Stimulated activated CD4-positive, alpha-beta T cell treated with anti-CD3 and anti-CD28 coated beads, Interleukin-15, amount 100 ng/mL, for 48 hours (primary cell): ENCODE data around the gene SGCA.

ENCODE experiments used
- DNase-seq, 2 donors: peaks; one replicate each; pipeline ENCODE4 v3.0.0-alpha.2; 2020; ENCODE audit warnings: low read depth in 2 of 2

The SGCA gene

DNA sequence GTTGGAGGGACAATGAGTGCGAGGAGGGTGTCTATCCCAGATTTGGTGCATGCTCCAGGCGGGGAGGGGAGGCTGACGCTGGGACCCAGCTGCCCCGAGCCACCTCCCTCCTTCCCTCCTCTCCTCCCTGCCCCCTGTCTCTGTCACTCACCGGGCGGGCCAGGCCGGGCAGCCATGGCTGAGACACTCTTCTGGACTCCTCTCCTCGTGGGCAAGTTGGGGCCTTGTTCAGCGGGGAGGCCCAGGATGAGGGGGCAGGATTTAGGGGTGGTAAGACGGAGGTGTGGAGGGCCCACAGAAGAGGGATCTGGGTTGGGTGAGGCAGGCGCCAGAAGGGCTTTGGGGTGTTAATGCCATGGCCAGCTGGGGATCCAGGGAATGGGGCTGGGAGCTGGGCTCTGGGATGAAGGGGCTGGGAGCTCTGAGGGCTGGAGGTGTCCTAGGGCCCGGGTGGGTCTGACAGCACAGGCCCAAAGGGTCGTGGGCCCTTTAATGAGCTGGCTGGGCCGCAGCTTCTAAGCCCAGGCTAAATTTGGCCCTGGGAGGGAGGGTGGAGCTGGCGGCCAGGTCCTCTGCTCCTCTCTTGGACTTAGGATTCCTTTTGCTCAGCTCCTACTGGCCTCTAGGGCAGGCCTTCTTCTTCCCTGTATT, at the start of gene SGCA:
Gene SGCA (plus strand): TSS at position 139 of the 651 bp plus-strand sequence. CDS start 36 bp downstream, at position 175.
- no peak for DNase-seq

DNA sequence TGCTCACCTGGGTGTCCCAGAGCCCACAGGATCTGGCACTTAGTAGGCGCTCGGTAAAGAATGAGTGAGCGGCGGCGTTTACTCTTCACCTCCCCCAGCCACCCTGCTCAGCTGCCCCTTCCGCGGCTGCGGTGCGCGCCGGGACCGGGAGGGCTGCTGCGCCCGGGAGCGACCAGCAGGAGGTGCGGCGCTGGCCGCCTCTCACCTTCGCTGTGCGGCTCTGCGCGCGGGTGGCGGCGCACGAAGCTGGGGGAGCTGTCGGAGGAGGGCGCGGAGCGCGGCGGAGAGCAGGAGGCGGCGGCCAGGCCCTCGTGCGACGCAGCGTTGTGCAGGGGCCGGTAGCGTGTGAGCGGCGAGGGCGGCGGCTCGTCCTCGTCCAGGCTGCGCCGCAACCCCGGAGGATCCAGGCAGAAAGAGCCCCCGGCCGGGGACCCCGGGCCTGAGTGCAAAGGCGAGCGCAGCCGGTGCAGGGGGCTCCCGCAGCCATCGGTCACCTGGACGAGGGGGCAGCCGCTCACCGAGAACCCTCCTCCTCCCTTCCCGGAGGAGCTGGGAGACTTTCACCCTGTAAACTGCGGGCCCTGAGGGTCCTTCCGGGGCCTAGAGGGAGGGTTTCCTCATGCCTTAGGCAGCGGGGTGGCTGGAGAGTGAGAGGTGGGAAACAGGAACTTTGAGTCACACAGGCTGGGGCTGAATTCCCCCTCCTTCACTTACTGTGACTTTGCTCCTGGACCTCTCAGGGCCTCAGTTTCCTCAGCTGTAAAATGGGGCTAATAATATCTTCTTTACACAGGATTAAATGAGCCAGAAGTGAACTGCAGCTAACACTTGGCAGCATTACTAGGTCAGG, 48.4 kb upstream of the SGCA start:
- peak; percentile 32 to 61 for DNase-seq

GRCh38 chr17:50118076-50118827, 47.6 kb upstream of the SGCA start:
- no peak for DNase-seq

DNA sequence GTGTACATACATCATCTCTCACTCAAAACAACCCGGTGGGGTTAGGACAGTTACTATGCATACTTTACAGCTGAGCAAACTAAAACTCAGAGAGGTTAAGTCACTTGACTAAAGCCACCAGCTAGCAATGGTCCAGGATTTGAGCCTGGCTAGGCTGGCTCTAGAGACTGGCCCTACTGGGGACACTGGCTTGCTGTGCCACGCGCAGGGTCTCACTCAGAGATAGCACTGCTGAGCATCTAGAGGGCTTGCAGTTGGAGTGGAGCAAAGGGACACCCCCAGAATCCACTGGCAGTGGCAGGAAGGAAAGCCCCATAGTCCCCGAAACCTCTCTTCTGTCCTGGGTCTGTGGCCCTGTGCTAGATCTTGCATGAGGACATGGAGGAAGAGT, 47.0 kb upstream of the SGCA start:
- DNase-seq: no peak

GRCh38 chr17:50120475-50121253, 45.1 kb upstream of the SGCA start:
- no peak for DNase-seq

DNA sequence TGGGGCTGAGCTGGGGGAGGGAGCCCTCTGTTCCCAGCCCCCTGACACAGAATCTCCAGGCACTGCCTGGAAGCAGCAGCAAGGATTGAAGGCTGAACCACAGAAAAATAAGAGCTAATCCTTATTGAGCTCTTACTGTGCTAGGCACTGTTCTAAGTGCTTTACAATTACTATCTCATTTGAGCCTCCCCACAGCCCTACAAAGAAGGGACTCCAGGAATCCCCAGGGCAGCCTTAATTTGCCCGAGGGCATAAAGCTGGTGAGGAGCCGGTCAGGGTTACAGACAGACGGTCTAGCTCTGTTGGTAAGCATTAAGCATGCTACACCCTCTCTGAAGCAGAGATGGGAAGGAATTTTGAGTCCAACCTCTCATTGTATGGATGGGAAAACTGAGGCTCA, 42.9 kb upstream of the SGCA start:
- DNase-seq: no peak

DNA sequence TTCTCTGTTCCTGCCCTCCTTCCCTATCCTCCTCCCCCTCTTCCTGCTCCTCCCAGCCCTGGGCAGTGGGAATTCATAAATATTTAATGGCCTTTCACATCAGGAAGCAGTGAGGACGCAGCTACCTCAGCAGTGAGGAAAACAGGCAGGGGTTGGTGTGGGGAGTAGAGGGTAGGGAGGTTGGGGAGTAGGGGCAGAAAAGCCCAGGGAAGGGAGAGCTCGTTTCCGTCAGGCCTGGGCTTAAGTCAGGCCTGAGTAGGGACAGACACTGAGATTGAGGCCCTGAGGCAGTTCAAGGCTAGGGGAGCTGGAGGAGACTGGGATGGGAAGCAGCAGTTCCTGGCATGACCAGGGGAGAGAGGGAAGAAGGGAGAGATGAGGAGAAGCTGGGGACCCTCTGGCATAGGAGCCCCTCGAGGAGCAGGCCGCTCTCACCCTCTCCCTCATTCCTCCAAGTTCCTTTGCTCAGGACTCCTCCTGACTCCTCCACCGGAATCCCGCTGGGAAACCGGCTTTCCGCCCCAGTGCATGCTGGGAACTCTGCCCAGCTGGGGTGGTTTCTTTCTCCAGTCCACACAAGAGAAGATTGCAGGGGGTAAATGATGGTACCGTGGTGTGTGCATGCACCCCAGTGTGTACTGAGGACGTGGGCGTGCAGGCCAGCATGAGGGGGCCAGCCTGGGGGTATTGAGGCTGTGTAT, 42.0 kb upstream of the SGCA start:
- DNase-seq: no peak

GRCh38 chr17:50125420-50125997, 40.3 kb upstream of the SGCA start:
- DNase-seq: no peak

DNA sequence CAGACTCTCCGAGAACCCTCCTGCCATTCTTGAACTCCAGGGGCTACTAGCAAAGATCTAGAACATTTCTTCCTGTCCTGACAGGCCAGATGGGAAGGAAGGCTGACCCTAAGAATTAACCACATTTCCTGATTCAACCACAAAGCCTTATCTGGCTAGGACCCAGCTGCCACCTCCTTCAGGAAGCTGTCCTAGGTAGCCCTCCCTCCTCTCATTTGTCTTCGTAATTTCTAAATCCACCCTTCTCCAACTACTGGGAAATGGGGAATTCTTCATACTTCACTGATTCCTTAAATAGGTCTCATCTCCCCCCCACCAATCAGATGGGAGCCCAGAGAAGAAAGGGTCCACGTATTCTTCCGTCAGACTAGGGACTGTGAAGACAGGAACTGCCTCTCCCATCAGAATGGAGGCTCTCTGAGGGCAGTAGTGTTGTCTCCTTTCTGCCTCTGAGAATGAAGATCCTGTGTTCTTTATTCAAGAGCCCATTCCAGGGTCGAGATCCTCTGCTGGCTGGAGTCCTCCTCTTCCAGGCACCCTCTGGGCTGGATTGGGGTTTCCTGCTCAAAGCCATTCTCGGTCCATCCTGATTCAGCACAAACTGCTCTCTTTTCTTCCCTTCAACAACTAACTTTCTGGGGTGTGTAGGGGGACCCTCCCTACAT, 38.0 kb upstream of the SGCA start:
- no peak for DNase-seq

DNA sequence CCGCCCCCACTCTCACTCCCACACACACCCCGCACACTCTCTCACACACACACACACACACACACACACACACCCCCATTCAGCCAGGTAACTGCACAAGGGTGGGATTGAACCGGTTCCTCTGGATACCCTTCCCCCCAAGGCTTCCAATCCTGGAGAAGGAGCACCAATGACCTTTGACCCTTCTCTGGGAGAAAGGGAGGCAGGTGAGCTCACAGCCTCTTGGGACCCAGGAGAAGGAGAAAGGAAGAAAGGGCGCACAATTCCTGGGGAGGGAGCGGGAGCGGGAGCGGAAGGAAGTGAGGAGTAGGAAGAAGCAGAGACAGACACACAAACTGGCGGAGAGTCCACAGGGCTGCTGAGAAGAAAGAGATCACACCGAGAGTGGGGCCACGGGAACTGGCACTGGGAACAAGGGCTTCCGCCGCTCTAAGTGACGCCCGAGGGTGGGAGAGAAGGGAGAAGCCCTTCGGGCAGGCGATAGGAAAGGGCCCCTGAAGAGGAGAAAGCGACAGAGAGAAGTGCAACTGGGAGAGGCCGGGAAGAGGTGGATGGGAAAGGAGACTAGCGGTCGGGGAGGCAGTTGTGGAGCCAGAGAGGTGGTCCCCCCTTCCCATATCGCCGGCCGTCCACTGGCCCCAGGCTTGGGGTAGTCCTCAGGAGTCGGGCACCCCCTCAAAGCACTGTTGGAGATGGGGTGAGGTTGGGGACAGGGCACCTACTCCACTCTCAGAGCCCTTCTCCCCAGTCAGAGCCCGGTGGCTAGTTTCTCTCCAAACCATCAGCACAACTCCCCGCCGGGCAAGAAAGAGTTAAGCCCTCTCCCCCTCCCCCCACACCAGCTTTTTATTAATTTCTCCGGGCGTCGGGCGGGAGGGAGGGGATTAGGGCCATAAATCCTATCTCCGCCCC, 37.1 kb upstream of the SGCA start:
- no peak for DNase-seq

DNA sequence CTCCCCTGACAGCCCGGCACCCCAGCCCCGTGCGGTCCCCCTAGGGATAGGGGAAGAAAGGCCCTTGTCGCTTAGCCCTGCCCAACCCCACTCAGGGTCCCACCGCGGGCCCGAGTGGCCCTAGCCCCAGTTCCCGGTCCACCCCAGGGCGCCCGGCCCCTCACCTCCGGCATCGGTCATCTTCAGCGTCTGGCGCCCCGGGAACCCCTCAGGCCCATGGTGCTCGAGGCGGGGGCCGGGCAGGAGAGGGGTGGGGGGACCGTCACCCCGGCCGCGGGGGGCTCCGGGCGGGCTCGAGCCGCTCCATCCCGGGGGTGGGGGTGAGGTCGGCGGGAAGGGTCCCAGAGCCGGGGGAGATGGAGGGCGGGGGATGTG, 36.5 kb upstream of the SGCA start:
- DNase-seq: no peak

DNA sequence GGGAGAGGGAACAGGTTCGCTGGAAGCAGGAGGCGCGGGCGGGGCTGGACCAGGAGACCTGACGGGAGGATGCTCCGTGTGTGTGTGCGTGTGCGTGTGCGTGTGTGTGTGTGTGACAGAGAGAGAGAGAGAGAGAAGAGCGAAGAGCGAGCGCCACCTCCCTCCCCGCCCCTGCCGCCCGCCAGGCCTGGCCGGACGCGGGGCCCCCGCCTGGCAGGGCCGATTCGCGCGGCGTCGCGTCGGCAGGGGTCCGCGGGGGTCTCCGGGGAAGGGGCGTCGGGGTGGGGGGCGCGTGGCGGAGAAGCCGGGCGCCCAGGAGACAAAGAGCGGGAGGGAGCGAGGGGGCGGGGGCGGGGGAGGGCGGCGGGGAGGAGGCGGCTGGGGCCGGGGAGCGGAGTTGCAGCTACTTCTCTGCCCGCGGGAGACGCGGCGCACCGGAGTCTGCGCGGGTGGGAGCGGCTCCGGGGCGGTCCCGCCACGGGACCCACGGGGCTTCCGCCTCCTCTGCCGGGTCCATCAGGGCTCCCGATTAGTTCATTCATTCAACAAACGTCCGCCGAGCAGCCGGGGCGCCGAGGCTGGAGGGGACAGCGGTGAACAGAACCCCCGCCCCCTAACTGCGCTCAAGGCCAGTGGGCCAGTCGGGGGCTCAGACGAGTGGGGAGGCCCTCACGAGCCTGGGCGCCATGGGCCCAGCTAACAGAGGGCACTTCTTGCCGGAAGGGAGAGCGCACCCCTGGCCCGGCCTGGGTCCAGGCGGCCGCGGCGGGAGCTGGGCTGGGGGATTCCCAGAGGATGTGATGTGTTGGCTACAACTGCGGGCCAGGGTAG, 35.9 kb upstream of the SGCA start, which contains the start of gene SAMD14:
Gene SAMD14 (minus strand): TSS at position 433 of the 831 bp plus-strand sequence. CDS start 5,201 bp downstream, outside the sequence.
- DNase-seq: no peak

- no peak for DNase-seq
Observed at GRCh38 chr17:50130559-50131305, 35.1 kb upstream of the SGCA start.

GRCh38 chr17:50132104-50132794, 33.6 kb upstream of the SGCA start:
- DNase-seq: no peak

GRCh38 chr17:50133028-50133768, 32.6 kb upstream of the SGCA start:
- no peak for DNase-seq

GRCh38 chr17:50133769-50134099, 32.1 kb upstream of the SGCA start:
- no peak for DNase-seq
